HG02678 (cell line): ENCODE measurements around the gene BRSK1.

Experiments used
- ATAC-seq: cut with Tn5 transposase; IDR thresholded peaks from one replicate; pipeline ENCODE4 v1.9.1; 2021; ENCODE audit warnings: mild to moderate bottlenecking, moderate library complexity; ENCODE audit not compliant: unreplicated experiment

BRSK1 gene

DNA sequence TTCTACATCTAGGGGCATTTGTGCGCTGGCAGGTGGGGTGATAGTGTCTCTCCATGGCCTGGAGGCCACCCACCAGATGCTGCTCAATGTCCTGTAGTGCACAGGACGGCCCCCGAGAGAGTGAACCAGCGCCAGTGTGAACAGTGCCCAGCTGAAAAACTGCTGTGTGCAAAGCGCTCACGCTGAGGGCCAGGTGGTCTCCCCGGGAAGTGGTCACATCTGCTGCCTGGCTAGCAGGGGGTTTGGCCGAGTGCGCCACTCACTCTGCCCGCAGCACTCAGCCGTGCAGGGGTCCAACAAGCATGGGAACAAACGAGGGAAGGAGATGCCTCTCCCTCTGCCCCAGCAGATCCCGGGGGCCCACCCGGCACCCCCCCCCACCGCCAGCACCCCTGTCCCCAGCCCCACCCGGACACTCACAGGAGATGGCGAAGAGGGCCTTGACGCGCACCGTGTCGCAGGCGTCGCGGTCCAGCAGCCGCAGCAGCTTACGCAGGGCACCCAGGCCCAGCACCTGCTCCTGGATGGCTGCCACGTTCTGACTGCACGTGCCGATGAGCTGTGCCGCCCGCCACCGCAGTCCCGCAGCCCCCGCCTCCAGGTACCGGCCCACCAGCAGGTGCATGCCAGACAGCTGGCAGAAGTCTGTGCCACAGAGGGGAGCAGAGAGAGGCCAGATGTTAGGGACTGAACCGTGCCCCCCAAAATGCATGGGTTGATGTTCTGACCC lies 9.7 kb upstream of the BRSK1 start:
- ATAC-seq: no peak

GRCh38 chr19:55275851-55276719 lies 7.7 kb upstream of the BRSK1 start:
- ATAC-seq: peak; percentile 53

DNA sequence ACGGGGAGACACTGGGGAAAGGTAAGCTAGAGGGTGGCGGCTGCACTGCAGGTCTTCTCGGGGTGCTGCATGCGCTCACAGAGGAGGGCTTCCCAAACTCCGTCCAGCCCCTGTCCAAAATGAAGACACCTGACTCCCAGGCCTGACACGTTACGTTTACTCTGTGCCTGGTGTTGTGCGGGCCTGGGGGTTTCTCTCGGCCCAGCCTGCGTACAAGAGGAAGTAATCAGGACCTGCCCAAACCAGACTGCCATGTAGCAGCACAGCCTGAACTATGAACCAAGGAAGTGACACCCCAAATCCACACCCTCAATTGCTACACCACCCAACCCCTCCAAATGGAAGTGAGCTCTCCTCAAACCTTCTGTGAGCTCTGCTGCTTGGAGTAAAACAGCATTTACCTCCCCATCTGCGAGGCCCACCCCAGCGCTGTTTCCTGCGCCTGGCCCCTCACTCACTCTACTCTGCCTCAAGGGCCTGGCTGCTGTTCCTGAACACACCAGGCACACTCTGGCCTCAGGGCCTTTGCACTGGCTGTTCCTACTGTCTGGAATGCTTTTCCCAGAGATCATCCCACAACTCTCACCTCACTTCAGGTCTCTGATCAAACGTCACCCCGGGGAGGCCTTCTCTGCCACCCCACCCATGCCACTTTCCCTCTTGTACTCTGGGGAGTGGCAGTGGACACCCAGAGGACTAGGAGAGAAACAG lies 6.9 kb upstream of the BRSK1 start:
- no peak for ATAC-seq

GRCh38 chr19:55277494-55277893 lies 6.3 kb upstream of the BRSK1 start:
- ATAC-seq: no peak

DNA sequence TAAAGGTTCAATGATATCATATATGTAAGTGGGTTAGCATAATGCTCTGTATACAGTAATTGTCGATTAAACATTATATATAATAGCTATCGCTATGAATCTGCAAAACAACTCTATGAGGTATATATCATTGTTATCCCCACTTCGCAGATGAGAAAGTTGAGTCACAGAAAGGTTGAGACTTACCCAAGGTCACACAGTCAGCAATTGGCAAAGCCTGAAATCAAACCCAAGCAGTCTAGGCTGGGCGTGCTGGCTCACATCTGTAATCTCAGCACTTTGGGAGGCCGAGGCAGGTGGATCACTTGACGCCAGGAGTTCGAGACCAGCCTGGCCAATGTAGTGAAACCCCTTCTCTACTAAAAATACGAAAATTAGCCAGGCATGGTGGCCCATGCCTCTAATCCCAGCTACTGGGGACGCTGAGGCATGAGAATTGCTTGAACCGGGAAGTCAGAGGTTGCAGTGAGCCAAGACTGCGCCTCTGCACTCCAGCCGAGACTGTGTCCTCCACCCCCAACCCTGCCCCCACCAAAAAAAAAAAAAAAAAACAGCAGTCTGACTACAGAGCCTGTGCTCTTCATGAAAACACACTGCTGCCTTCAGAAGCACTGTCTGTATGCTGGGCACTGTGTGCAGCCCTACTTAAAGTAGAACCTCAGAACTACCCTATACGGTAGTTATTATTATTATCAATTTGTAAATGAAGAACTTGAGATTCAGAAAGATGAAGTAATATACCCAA lies 5.2 kb upstream of the BRSK1 start:
- no peak for ATAC-seq

DNA sequence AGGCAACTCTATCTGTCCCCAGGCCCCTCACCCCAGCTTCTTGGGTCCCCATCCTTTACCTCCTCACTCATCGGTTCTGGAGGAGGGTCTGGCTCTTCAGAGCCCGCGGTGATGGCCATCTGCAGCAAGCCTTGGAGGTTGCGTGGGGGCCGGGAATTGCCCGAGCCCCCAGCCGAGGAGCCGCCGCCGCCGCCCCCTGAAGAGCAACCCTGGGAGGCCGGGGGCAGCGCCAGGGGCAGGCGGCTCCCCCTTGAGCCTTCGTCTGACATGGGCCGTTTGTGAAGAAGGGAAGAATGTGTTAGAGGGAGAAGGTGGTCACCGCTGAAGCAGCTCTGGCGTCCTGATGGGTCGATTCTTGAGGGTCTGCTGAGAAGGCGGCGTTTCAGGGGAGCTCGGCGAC lies 4.5 kb upstream of the BRSK1 start:
- no peak for ATAC-seq

DNA sequence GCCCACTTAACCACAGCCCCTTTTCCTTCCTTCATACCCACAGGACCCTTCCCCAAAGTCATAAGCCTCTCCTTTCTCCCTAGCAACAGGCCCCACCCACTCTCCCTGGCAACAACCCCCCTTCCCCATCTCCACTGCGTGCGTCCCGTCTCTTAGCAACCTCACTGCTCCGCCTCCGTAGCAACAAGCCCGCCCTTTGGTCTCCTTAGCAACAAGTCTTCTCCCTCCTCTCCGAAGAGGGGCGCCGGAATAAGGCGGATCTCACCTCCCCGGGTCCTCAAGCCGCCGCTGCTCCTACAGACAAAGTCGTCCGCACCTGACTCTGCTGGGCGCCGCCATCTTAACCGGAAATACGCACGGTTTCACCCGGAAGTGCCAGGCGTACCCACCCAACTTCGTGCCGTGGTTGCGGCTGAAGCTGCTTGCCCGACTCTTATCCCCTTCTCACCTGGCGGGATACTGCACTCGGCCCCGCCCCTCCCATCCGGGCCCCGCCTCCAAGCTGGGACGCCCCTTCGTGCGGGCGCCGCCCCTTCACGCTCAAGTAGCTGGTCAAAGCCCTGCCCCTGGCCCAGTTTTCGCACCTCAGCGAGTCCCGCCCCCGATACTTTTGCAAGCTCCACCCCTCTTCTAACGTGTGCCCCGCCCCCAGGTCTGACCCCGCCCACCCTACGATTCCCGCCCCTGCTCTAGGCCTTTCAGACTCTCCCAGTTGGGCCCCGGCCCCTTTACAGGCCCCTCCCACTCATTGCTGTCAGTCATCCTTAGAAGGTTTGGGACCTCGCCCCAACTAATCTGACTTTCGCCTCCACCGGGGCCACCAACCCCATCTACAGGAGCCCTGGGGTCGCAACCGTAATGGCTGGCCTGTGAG lies 3.8 kb upstream of the BRSK1 start, which contains the start of gene HSPBP1:
TSS of gene HSPBP1 (minus strand) at position 341 of the 874 bp plus-strand sequence. CDS start 502 bp downstream, outside the sequence.
- ATAC-seq: peak; percentile 78

DNA sequence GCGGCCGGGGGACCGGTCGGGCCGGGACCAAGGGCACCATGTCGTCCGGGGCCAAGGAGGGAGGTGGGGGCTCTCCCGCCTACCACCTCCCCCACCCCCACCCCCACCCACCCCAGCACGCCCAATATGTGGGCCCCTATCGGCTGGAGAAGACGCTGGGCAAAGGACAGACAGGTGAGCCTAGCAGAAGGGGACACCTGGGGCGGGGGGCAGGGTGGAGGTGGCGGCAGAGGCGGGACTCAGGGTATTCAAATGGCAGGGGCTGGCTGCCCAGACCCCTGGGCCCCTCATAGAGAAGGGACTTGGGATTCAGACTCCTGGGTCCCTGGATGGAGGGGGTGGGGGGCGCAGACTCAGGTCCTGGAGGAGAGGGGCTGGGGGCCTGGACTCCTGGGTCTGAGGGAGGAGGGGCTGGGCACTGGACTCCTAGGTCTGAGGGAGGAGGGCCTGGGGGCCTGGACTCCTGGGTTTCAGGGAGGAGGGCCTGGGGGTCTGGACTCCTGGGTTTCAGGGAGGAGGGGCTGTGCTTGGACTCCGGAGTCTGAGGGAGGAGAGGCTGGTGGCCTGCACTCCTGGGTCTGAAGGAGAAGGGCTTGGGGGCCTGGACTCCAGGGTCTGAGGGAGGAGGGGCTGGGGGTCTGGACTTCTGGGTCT lies 735 bp downstream of the BRSK1 start:
- ATAC-seq: no peak

DNA sequence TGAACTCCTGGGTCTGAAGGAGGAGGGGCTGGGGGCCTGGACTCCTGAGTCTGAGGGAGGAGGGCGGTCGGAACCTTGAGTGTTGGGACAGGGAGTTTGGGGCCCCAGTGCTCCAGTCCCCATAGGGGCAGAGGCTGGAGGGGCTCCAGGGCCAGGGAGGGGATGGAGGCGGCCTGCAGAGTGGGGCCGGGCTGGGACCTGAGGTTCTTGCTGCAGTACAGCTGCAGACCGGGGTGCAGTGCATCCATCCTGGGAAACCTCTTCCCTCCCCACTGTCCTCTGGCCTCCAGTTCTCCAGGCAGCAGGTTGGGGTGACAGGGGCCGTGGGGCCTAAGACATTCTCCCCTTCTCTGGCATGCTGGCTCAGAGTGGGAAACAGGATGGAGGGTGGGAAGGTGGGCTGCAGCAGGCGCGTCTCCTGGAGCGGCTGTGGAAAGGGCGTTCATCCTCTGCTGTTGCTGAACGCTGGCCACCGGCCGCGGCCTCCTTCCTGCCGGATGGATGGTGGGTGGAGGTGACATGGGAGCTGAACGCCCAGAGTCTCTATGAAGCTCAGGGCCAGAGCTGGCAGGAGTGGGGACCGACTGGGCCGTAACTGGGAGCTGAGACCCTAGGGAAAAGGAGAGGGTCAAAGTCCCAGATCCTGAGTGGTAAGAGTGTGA lies 1.6 kb downstream of the BRSK1 start:
- no peak for ATAC-seq

DNA sequence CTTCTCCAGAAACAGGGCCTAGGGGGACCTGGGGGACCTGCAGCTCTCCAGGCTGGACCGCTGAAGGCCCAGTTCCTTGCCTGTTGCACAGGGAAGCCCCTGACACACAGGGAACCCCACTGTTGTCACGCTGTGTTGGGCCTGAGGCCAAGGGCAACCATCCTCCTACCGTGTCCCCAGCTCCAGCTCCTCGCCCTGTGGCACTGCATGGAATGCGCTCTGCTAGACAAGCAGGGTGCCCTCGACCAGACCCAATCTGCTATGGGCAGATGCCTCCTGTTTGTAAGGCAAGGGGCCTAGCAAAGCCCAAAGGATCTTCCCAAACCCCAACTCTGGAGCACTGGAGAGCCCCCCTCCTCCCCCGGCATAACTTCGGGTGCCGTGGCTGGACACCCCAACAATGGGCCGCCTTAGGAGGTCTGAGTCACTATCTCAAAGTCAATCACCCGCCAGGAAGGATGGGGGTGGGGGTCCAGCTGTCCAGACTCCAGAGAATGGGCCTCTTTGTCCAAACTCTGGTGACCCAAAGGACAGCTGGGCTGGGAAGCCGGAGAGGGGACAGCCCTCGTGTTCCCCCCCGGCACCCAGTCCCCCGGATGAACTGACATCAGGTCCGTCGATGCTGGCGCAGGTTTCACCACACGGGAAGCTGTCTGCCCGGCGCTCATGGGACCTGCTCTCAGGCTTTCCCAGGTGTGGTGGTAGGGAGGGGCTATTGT lies 3.7 kb downstream of the BRSK1 start:
- no peak for ATAC-seq

GRCh38 chr19:55289117-55289796 lies 5.5 kb downstream of the BRSK1 start:
- ATAC-seq: no peak

- ATAC-seq: no peak
Observed at GRCh38 chr19:55297267-55297666, 13.5 kb downstream of the BRSK1 start.

DNA sequence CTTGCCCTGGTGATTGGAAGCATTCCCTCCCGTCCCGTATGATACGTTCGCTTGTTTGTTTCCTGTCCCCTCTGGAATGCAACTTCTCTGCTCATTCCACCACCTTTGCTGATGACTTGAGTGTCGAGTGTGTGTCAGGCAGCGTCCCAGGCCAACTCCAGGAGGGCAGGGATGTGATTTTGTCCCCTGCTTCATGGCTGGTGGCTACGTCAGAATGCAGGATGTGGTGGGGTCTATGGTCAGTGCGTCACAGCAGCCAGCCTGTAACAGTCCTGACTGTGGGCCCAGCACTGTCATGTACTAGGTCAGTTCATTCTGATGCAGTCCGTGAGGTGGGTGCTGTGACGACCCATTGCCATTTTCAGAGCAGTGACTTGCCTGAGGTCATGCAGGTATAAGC lies 16.2 kb downstream of the BRSK1 start:
- ATAC-seq: no peak

DNA sequence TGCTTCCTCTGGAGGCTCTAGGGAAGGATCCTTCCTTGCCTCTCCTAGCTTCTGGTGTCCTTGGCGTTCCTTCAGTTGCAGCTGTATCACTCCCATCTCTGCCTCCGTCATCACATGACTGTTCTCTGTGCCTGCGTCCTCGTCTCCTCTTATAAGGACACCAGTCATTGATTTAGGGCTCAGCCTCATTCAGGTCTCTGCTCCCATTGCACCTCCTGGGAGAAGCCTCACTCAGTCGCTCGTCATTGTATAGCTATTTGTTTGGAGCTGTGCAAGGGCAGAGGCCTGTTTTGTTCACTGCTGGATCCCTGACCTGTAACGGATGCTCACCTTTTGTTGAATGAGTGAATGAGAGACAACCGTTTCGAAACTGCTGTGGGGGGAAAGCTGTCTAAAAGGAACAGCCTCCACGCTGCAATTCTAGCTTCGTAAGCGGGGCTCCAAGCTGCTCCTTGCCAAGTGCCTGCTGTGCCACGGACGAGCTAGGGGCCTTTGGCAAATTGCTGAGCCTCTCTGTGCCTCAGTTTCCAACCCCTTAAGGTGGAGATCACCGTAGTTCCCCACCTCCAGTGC lies 17.2 kb downstream of the BRSK1 start:
- no peak for ATAC-seq

DNA sequence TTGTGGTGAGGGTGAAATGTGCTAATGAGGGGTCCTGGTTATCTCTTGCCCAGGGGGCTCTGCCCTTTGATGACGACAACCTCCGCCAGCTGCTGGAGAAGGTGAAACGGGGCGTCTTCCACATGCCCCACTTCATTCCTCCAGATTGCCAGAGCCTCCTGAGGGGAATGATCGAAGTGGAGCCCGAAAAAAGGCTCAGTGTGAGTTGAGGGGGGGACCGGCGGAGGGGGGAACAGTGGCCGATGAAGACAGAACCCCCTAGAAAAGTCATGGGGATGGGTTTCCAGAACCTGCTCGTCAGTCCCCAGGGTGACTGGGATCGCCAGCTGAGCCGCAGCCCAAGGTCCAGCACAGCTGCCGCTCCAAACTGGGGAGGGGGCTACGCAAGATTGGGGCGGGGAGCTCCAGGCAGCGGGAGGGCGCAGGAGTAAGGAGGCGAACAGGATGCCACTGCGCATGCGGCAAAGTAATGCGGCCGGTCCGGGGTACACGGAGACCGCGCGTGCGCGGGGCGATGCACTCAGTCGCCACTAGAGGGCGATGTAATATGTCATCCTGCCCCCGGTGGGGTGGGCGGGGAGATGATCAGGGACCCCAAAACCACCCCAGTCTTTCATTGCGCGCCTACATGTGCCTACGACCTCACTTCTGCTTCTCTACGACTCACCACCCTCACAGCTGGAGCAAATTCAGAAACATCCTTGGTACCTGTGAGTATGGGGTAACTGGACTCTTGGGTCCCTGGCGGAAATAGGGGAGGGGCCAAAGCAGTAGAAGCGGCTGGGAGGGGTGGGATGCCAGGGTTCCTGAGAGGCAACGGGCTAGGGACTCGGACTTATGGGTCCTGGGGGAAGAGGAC lies 17.9 kb downstream of the BRSK1 start:
- ATAC-seq: peak; percentile 82

DNA sequence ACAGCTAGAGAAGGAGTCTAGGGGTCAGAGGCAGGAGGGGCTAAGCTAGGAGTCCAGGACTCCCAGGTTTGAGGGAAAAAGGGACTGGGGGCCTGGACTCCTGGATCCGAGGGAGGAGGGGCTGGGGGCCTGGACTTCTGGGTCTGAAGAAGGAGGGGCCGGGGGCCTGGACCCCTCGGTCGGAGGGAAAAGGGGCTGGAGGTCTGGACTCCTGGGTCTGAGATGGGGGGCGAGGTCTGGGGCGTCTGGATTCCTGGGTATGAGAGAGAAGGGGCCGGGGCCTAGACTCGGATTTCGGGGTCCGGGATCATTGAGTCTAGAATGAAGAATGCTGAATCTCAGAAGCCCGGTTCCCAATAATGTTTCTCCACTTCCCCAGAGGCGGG lies 18.5 kb downstream of the BRSK1 start:
- no peak for ATAC-seq
